Myocyte (in vitro differentiated cells): ENCODE measurements around the gene MT4. TPM values are rescaled to one million over a fixed set of nuclear protein-coding genes. Genes with fewer than 3 reads are reported as not detected.

Experiments
- DNase-seq: peaks from one replicate; pipeline ENCODE4 v3.0.0-alpha.2; 2012; ENCODE audit warnings: low read depth
- total RNA-seq: library from RNA; depleted of rRNA; stranded (reverse); fragments of >200 nt; gene quantifications from 2 replicates; pipeline ENCODE4 v1.2.3, GENCODE V29; 2014

Gene MT4
- total RNA-seq, 1 donor from 2014 or later, result not detected

DNA sequence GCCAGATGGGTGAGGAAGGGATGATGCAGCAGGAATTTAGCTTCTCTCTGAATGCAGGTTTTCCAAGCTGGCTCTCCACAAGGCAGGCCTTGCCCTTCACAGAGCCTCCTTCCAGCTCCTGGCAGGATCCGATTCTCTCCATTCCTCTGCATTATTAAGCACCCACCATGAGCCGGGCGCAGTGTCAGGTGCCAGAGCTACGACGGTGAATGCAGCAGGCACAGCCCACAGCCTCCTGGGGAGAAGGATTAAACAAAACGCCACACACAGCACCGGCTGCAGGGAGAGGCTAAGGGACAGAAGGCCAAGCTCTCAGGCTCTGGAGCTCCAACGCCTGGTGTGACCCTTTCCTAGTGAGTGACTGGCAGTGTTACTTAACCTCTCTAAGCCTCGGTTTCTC, 36.5 kb downstream of the MT4 start:
- DNase-seq, result no peak

DNA sequence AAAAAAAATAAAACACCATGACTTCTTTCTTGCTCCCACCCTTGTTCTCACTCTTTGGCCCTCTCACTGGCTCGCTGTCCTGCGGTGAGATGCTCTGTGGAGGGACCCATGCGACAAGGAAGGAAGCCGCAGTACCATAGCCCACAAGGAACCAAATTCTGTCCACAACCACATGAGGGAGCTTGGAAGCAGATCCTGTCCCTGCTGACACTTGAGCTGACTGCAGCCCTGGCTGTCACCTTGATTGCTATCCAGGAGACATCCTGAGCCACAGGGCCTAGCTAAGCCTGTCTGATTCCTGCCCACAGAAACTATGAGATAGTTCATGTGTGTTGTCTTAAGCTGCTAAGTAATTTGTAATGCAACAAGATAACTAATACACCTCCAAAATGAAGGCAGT, 38.7 kb downstream of the MT4 start:
- DNase-seq, result peak; percentile 61

DNA sequence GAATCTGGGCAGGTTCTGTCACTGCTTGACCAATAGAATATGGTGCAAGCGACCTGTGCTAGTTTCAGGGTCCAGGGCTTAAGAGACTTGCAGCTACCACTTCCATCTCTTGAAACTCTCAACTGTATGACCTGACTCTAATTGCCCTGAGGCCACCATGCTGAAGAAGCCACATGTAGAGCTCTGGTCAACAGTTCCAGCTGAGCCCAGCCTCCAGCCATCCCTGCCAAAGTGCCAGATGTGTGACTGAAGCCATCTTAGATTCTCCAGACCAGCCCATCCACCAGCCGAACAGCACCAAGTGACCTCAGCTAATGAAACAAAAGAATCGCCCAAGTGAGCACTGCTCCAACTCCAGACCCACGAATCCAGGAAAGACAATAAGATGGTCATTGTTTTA, 40.1 kb downstream of the MT4 start:
- no peak for DNase-seq

DNA sequence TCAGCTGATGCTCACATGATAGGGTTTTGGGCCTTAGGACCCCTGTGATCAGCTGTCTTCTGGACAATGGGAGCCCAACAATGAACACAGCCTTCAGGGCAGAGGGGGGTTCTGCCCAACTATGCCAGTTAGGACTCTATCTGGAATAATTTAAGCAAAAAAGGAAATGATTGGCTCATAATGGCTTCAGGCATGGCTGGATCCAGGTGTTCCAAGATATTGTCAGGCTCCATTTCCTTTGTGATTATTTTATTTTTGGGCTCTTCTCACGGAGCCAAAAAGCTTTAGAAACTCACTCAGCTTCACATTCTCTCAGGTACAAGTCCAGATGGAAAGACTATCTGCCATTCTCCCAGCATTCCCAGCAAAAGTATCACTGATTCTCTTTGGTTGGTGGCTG, 40.6 kb downstream of the MT4 start:
- DNase-seq, result no peak

DNA sequence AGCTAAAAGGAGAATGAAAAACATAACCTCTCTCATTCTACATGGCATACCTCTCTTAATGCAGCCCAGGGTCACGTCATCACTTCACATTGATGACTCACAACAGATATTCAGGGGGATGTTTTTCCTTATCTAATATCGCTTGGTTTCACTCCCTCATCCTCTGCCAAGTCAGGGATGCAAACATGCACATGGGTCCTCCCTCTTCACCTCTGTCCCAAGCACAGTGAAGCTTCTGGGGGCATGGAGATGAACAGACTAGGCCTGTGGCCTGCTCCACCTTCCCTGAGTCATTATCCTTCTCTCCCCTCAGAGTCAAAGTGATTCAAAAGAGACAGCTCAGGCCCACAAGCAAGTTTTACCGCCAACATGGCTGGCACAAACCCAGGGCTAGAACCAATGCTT, 41.2 kb downstream of the MT4 start:
- DNase-seq, result peak; percentile 50

DNA sequence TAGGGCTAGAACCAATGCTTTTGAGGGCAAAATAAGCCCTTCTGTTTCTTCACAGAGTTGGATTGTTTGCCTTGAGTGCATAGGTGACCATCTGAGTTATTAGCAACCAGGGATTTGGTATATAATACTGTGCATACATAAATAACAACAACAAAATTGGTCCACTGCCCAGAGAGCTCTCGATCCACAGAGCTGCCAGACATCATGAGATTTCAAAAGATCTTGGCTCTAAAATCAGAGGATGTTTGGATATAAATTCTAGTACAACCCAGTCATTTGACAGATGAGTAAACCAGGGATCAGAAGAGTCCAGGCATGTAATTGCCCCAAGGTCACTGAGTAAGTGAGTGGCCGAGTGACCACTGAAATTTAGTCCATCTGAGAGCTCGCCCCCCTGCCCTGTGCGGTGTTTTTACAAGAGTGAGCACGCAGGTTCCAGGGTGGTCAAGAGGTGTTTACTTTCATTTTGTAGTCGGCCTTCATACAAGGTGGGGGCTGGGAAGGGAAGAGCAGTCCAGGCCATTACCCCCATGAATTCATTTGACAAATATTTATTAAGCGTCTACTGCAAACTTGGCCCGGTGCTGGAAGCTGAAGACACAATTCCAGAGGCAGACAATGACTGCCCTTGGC, 41.7 kb downstream of the MT4 start:
- DNase-seq, result peak; percentile 64

DNA sequence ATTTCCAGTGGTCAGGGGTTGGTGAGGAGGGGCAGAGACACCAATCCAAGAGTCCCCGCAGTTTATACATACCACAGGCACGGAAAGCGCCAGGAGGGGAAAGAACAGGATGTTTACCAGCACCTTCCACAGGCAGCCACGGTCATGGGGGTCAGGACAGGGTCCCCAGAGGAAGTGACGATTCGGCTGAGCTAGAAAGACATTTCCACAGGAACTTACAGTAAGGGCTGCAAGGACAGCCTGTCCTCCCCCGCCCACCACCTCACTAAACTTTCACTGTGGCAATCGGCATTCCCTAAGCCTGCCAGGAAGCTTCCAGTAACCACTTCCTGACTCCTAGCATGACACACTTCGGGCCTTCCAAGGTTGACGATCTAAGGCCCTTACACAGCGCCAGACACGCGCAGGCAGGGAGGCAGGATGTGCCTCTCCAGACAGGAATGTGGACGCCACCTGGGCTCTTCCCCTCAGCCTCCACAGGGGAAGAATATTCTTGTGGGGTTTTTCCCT, 42.3 kb downstream of the MT4 start:
- peak; percentile 87 for DNase-seq

DNA sequence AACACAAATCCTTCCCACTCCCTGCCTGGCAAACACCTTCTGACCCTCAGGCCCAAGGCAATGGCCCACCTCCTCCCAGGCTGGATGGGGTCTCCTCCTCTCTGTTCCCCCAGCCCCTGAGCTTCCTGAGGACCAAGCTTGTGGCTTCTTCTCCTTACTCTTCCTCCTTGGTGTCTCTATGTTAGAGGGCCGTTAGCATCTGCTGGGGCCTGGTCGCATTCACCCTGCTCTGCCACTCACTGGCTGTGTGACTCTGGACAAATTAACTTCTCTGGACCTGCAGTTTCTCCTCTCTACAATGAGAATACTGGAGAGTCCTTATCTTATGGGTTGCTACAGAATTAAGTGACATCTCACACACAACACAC, 42.8 kb downstream of the MT4 start:
- peak; percentile 44 for DNase-seq

DNA sequence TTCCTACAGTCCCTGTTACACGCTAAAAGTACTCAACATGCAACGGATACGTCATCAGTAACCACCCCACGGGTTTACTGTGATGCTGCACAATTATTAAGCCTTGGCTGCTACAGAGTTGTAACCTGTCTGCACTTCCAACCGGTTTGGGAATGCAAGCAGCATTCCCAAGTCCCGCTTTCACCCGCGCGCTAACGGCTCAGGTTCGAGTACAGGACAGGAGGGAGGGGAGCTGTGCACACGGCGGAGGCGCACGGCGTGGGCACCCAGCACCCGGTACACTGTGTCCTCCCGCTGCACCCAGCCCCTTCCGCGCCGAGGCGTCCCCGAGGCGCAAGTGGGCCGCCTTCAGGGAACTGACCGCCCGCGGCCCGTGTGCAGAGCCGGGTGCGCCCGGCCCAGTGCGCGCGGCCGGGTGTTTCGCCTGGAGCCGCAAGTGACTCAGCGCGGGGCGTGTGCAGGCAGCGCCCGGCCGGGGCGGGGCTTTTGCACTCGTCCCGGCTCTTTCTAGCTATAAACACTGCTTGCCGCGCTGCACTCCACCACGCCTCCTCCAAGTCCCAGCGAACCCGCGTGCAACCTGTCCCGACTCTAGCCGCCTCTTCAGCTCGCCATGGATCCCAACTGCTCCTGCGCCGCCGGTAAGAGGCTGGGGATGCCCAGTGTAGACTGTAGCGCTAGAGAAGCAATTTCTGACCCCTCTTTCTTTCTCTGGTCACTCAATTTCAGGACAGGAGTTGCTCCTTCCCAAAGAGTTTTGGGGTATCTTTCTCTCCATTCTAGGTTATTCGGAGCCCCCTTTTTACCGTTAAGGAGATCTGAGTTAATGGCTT, 43.4 kb downstream of the MT4 start, which contains the start of gene MT2A:
Gene MT2A, plus strand, starts transcription at position 542 of the 833 bp plus-strand sequence. Its CDS starts 72 bp downstream, at position 614.
- DNase-seq, result peak; percentile 96

DNA sequence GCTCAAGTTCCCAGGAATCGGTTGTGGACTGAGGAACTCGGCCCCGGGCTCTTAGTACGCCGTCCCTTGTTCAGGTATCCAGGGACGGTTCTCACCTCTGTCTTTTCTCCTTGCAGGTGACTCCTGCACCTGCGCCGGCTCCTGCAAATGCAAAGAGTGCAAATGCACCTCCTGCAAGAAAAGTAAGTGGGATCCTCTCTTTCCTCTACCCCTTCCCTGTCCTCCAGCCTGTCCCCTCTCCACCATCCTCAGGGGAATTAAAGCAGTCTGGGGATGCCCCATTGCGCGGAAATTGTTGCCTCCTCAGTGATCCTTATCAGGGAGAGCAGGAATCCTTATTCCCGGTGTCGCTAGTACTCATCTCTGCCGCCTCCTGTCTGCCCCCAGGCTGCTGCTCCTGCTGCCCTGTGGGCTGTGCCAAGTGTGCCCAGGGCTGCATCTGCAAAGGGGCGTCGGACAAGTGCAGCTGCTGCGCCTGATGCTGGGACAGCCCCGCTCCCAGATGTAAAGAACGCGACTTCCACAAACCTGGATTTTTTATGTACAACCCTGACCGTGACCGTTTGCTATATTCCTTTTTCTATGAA, 44.1 kb downstream of the MT4 start:
- peak; percentile 23 for DNase-seq

DNA sequence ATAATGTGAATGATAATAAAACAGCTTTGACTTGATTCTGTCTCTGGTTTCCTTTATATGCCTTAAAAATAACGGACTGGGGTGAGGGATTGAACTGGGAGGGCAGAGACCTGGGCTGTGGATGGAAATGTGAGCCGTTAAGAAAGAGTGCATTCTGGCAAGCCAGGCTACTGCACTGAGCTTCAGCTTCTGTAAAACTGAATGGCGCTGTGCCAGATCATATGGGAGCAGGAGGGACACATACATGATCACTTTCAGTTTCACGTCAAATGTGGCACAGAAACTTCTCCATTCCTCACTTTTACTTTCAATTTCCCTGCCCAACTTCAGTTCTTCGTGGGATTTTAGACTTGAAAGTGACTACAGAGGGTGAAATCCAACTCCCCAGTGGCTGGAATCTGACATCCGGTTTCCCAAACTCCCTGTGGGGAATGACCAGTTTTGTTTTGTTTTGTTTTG, 44.6 kb downstream of the MT4 start:
- peak; percentile 77 for DNase-seq

DNA sequence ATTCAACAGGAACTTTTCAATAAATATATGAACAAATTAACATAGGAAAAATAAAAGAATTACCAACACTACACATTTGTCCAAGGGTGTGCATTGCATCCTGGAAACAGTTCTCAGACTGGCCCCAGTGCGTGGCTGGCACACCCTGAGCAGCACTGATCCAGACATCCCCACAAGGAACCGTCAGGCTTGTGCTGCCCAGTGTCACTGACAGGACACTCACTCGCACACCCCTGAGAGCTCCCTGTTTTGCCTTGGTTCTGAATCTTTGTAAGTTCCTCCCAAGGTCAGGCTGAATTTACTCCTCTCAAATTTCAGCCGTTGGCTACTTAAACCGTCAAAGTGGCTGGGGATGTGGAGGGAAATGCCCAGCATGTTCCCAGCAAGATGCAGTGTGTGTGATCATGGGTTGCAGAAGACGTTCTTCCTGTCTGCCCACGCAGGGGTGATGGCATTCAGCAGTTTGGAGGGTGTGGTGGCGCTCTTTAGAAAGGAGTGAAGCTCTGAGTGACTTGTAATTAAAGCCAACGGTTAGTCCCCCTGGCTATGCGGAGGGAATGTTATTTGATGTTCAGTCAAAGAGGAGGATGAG, 45.2 kb downstream of the MT4 start:
- DNase-seq, result peak; percentile 72

DNA sequence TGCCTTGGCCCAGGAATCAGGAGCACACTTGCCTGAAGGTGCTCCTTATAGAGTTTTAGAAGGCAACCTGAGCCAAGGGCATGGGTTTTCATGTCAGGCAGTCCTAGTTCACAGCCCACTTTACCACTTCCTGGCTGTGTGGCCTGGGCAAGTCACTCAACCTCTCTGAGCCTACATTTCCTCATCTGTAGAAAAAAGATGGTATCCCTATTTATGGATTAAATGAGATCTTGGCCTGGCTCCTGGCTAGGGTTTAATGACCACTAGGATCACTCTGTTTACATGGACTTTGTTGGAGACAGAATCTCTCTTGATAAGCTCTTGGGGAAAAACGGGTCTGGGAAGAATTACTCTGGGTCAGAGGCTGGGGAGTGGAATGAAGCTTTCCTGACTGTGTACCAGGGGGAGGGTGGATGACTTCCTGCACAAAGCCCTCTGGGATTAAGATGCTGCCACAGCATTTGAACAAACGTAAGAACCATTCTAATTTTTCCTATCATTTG, 45.8 kb downstream of the MT4 start:
- DNase-seq, result no peak

DNA sequence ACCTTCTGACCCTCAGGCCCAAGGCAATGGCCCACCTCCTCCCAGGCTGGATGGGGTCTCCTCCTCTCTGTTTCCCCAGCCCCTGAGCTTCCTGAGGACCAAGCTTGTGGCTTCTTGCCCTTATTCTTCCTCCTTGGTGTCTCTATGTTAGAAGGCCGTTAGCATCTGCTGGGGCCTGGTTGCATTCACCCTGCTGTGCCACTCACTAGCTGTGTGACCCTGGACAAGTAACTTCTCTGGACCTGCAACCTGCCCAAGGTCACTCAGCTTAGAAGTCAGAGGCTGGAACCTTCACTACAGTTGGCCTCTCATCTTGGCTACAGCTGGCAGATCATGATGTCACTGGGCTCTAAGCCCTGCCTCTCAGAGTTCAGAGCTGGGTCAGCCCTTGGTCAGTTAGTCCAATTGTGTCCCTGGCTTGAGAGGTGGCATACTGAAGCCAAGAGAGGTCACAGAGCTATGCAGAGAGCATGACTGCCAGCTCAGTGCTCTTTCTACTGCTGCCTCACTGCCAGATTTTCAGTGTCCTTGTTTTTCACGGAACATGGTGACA, 46.5 kb downstream of the MT4 start:
- DNase-seq, result peak; percentile 77

DNA sequence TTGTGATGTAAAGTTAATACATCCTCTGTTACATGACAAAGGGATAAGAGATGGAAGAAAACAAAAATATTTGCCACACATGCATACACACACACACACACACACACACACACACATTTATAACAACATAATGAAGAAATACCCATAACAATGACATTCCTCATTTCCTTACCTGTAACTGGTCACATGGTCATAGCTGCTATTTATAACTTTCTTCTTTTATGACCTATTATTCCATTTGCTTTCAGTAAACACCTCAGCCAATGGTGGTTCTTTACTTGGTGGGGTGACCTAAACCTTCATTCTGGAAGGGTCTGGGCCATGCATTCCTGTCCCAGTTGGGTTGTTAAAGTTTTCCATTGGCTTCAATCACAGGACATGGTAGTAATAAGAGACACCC, 48.8 kb downstream of the MT4 start:
- no peak for DNase-seq

DNA sequence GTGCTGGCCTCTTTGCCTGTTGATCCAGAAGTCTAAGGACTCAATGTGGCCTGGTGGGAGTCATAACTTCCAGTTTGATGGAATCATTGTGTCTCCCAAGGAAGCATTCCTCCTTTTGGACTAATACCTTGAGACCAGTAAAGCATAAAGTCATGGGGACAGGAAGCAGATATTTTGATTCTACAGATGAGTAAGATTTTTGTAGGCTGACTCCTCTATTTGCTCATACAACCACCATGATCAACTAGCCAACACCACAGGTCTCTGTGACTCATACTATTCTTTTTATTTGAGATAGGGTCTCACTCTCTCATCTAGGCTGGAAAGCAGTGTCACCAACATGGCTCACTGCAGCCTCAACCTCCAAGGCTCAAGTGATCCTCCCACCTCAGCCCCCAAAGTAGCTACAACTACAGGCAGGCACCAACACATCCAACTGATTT, 49.7 kb downstream of the MT4 start:
- no peak for DNase-seq

DNA sequence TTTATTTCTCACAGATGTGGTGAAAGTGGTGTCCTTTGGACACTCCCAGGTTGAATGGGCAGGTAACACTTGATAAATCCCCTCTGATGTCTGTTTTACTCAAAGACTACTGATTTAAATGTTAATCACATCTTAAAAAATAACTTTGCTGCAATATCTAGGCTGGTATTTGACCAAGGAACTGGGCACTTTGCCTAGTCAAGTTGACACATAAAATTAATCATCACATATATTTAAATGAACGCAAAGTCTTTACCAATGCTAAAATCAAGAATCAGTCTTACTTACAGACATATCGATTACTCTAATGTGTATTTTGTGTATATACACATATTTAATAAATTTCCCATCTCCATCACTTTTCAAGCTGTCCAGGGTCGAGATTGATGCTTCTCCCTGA, 50.5 kb downstream of the MT4 start:
- no peak for DNase-seq

DNA sequence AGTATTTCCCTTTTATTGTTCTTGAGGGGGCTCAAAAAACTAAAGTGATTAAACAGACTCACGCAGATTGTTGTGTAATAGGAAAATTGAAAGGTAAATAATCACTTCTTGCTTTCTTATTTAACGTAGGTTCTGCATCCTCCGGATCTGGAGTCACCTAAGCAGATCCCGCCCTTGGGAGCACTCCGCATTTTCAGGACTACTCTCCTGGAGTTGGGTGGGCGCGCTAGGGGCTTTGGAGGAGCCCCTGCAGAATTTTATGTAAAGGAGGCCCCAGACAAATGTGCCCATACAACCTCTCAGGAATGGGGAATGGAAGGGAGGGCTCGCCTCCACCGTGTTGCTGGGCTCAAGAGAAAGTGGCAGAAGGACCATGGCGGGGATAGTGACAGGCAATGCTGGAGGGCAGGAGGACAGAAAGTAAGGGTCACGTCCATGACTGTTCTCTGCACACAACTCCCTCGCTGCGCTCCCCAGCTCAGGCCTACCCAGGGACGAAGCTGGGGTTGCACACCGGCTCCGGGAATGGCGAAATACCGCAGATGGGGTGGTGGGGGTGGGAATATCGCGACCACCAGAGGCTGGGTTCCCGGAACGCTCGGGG, 51.8 kb downstream of the MT4 start:
- DNase-seq, result no peak

DNA sequence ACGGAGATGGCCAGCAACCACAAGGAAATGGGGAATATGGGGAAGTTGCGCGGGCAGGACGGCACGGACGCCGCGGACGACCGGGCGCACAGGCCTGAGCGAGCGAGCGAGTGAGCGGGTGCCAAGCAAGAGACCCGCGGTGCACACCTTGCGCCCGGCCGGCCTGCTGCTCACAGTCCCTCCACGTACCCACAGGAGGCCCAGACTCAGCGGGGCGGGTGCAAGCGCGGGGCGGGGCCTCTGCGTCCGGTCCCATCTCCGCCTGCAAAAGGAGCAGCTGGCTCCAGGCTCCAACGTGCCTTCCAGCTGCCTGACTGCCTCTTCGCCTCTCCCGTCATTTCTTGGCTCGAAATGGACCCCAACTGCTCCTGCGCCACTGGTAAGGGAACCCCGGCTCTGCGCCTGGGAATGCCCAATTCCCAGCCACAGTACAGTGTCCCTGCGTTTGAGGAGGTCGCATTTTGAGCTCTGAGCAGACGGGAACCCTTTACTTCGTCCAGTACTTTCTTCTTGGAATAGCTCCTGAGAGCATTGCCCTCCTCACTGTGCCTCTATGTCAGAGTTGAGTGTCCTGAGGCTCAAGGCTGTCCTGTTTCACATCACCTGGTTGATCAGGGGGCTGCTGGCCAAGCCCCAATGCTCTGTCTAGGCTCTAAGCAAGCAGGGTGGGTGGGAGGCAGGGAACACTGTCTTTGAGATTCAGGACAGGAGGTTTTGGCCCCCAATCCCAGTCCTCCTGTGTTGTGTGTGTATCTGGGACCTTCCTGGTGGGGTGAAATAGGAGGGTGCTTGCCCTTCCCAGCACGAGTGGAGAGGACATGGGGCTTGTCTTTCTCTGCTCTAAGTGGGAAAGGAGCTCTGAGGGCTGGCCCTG, 52.6 kb downstream of the MT4 start:
- DNase-seq, result peak; percentile 89

DNA sequence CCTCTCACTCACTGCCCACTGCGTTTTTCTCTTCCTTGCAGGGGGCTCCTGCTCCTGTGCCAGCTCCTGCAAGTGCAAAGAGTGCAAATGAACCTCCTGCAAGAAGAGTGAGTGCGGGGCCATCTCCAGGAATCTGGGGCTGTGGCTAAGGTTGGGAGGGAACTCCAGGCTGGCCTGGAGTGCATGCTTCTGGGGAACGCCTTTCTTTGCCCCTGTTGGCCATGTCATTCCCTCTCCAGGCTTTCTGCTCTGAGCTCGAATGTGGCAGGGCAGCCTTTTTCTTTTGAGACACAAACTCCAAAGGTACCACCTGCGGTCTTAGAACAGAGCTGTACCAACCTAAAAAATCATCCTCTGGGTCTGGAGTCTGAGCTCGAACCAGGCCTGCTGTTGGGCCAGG, 53.3 kb downstream of the MT4 start:
- DNase-seq, result no peak
